DOHH2 (cell line): ENCODE data around the gene PDE3B.

Experiments
- CTCF ChIP-seq: fragments of 200-600 bp; sonication (generic); IDR thresholded peaks from one replicate; pipeline ENCODE4 v1.5.1; 2014; ENCODE audit warnings: antibody characterized with exemption, mild to moderate bottlenecking, low read depth, low read length; ENCODE audit not compliant: poor library complexity, severe bottlenecking
- EZH2phosphoT487 ChIP-seq: fragments of 200-600 bp; sonication (generic); IDR thresholded peaks from 2 replicates; pipeline ENCODE4 v1.6.1; 2017; ENCODE audit warnings: borderline replicate concordance, mild to moderate bottlenecking, antibody characterized with exemption, low read length, moderate library complexity, mixed read lengths

- TF ChIP-seq CTCF (no peak), EZH2phosphoT487 (no peak)
Observed at GRCh38 chr11:14906993-14907392, 263.4 kb downstream of the PDE3B start.
